NCI-H2227 treated with DMSO at 0.1 percent for 48 hours (cell line): ENCODE results near the gene NPAS3.

Experiments
- DNase-seq: peaks from one replicate; lab custom pipeline; 2025; lab: John Stamatoyannopoulos, UW

The NPAS3 gene

GRCh38 chr14:33714527-33715226 is 776.0 kb downstream of the NPAS3 start:
- DNase-seq = no peak

- DNase-seq = no peak
Observed at GRCh38 chr14:33715227-33715528, 776.5 kb downstream of the NPAS3 start.

- no peak for DNase-seq
Observed at GRCh38 chr14:33716921-33717320, 778.2 kb downstream of the NPAS3 start.

GRCh38 chr14:33717866-33718265 is 779.2 kb downstream of the NPAS3 start:
- DNase-seq = no peak

- peak; percentile 83 for DNase-seq
Observed at GRCh38 chr14:33720284-33720787, 781.7 kb downstream of the NPAS3 start.

- no peak for DNase-seq
Observed at GRCh38 chr14:33726685-33727084, 788.0 kb downstream of the NPAS3 start.

GRCh38 chr14:33727606-33728005 is 788.9 kb downstream of the NPAS3 start:
- no peak for DNase-seq

DNA sequence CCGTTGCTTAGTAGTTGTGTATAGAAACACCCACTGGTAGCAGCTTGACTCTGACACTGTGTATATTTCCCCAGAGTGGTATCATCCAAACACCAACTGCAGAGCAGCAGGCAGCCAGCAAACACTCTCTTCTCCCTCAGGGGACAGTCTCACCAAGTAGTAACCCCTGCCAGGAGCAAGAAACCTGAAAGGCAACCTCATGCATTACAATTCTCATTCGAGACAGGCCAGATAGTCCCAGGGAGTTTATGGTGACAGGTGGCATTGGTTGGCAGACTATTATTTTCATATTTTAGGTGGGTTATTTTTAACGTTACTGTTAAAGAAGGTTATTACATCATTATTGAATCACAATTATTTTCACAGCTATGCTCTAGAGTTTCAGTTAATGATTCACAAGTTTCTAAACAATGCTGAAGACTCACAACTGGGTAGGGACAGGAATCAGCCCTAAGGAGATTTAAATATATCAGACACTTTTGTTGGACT is 789.4 kb downstream of the NPAS3 start:
- no peak for DNase-seq

- DNase-seq = no peak
Observed at GRCh38 chr14:33730156-33730555, 791.5 kb downstream of the NPAS3 start.

- no peak for DNase-seq
Observed at GRCh38 chr14:33732175-33732574, 793.5 kb downstream of the NPAS3 start.

DNA sequence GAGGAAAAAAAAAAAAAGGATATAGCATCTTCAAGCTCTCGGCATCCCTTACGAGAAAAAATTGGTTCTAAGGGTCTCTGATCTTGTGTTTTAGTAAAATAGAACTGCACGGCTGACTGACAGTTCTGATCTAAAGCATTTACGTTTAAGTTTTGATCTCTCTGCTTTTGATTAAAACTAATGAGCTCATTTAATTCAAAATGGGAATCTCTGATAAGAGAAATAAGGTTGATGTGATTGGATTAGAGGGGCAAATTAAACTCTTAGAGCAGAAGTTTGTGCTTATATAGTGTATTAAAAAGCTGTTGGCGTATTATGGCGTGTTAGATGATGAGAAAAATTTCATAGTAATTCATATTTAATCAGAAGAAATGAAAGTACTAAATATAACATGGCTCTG is 794.6 kb downstream of the NPAS3 start:
- DNase-seq = no peak

- DNase-seq = no peak
Observed at GRCh38 chr14:33733721-33734120, 795.0 kb downstream of the NPAS3 start.

- DNase-seq = no peak
Observed at GRCh38 chr14:33734387-33734786, 795.7 kb downstream of the NPAS3 start.

- no peak for DNase-seq
Observed at GRCh38 chr14:33736299-33736825, 797.7 kb downstream of the NPAS3 start.

DNA sequence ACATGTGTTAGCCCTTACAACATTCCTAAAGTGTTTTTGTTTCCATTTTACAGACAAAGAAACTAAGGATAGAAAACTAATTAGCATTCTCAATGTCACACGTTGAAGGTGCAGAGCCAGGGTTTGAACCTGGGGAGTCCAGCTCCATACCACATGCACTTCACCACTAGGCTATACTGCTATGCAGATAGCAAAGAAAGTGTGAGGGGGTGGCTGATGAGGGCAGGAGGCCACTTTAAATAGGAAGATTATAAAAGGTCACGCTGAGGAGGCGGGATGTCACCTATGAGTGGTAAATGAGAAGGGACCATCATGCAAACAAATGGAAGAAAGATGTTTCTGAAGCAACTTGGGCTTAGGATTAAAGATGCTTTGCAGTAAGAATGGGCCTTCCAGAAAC is 798.3 kb downstream of the NPAS3 start:
- no peak for DNase-seq

- DNase-seq = no peak
Observed at GRCh38 chr14:33737446-33737845, 798.8 kb downstream of the NPAS3 start.

DNA sequence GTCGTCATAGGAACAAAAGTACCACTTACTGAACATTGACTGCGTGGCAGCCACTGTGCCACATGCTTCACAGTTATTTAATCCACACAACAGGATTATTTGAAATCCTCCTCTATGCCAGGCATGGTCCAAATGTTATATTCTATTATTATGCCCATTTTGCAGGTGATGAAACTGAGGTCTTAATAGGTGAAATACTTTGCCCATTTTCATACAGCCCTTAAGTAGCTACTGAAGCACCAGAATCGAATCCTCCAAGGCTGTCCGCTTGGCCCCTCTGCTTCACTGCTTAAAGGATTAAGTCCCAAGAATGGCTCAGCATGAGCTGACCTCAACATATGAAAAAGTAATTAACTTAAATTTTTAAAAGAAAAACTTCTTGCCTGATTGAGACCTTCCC is 799.4 kb downstream of the NPAS3 start:
- no peak for DNase-seq

DNA sequence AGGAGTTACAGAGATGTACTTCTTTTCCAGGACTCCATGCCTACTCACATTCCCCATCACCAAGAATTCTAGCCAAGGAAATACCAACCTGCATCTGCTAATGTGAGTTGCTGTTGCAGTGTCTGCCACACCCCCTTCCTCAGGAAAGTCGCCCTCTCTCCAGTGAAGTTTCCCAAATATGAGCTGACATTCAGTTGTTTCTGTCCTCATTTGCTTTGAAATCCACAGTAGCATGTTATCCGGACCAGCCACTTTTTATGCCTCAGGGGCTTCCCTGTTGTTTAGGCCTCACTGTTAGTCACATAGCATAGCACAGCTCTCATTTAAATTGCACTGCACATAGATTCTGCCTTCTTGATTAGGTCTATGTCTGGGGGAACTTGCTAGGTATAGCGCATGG is 799.8 kb downstream of the NPAS3 start:
- no peak for DNase-seq

- DNase-seq = no peak
Observed at GRCh38 chr14:33740531-33740930, 801.9 kb downstream of the NPAS3 start.

DNA sequence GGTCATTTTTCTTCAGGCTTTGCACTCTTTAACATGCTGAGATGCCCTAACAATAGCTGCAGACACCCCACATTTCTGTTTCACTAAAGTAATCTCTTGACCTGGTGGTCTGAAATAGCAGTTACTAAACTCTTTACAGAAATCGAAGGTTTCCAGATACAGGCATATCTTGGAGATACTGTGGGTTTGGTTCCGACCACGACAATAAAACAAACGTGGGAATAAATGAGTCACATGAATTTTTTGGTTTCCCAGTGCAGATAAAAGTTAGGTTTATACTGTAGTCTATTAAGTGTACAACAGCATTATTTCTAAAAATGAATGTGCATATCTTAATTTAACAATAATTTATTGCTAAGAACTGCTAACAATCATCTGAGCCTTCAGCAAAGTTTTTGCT is 803.5 kb downstream of the NPAS3 start:
- no peak for DNase-seq

DNA sequence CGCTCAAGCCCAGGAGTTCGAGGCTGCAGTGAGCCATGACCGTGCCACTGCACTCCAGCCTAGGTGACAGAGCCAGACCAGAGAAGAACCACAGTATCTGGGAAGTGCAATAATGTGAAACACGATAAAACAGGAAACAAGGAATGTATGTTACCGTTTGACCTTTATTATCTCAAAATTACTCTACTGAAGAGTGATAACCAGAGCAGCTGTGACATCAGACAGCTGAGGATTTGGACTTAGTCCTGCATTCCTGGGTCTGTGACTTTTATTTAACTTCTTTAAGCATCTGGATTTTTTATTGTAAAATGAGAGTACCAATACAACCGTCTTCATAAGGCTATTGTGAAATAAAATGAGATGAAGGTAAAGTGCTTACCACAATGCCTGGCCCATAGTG is 806.5 kb downstream of the NPAS3 start:
- no peak for DNase-seq

DNA sequence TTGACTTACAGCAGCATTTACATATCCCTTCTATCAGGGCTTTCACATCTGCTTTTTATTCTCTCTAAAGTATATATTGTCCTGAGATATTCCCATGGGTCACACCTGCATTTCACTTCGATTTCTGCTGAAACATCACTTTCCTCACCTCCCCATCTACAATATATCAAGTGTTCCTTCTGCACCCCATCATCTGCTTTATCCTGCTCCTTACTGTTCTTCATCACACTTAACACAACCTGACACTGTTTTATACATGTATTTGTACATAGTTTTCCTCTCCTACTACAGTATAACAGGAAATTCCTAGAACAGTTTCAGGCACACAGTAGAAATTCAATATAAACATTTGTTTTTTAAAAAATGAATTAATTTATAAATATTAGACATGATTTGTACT is 809.1 kb downstream of the NPAS3 start:
- no peak for DNase-seq

DNA sequence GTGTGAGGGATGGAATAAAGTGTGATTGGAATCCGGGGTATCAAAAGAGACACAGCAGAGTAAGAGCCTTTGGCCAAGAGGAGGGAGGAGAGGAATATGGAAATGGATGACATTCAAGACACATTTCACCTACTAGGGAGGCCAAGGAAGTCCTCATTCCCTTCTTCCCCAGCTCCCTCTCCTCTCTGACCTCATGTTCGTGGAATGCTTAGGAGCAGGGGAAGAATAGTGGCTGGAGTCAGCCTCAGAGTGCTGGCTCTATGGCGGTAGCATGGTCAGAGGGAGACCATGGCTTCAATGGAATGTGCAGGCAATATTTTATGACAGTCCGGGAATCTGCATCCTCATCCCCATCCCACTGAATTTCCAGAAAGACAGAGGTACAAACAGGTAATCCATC is 815.6 kb downstream of the NPAS3 start:
- DNase-seq = no peak

- no peak for DNase-seq
Observed at GRCh38 chr14:33755358-33755757, 816.7 kb downstream of the NPAS3 start.
